Keratinocyte (primary cell): ENCODE data around the gene IDS. TPM values are rescaled to one million over a fixed set of nuclear protein-coding genes. Genes with fewer than 3 reads are reported as not detected.

Experiments
- DNase-seq: peaks from one replicate; pipeline ENCODE4 v3.0.0-alpha.2; 2011; ENCODE audit warnings: low read depth, missing footprints, low spot score
- FAIRE-seq: peaks from 2 replicates; lab custom pipeline; 2011; peaks lifted over from hg19 to GRCh38; lab: Jason Lieb, UNC
- H2AFZ ChIP-seq: 2 replicates; pipeline ENCODE4 v1.6.0; 2012; ENCODE audit warnings: low read length, control low read depth, inconsistent platforms; ENCODE audit not compliant: control insufficient read depth
- H3K27ac ChIP-seq: 2 replicates; pipeline ENCODE4 v1.5.1; 2011; ENCODE audit warnings: low read length; ENCODE audit not compliant: control insufficient read depth, insufficient read depth
- H3K27me3 ChIP-seq: 3 replicates; pipeline ENCODE4 v1.6.0; 2011; ENCODE audit warnings: low read length; ENCODE audit not compliant: control insufficient read depth, insufficient read depth; ENCODE audit errors: extremely low read depth
- H3K36me3 ChIP-seq, 2 experiments: 2 replicates in 1 of 2; 3 replicates in 1 of 2; pipeline ENCODE4 v1.5.1; 2011; ENCODE audit warnings: low read length in 2 of 2, mild to moderate bottlenecking in 1 of 2; ENCODE audit not compliant: control insufficient read depth in 2 of 2, insufficient read depth in 2 of 2; ENCODE audit errors: extremely low read depth in 1 of 2
- H3K4me1 ChIP-seq: 3 replicates; pipeline ENCODE4 v1.5.1; 2011; ENCODE audit warnings: low read length; ENCODE audit not compliant: control insufficient read depth, insufficient read depth; ENCODE audit errors: extremely low read depth
- H3K4me2 ChIP-seq: 3 replicates; pipeline ENCODE4 v1.6.0; 2011; ENCODE audit warnings: low read depth, low read length; ENCODE audit not compliant: control insufficient read depth, insufficient read depth; ENCODE audit errors: extremely low read depth
- H3K4me3 ChIP-seq, 3 experiments: fragments of 200-600 bp in 1 of 3; sonication (generic) in 1 of 3; 2 replicates in 2 of 3; 3 replicates in 1 of 3; pipeline ENCODE4 v1.5.1; 2011 to 2016; ENCODE audit warnings: low read length in 3 of 3, mild to moderate bottlenecking in 3 of 3, control low read depth in 2 of 3, inconsistent platforms in 1 of 3, low read depth in 1 of 3, mixed read lengths in 1 of 3, mixed run types in 1 of 3, moderate library complexity in 1 of 3; ENCODE audit not compliant: control insufficient read depth in 2 of 3, insufficient read depth in 2 of 3; ENCODE audit errors: extremely low read depth in 1 of 3
- H3K79me2 ChIP-seq: 2 replicates; pipeline ENCODE4 v1.6.0; 2012; ENCODE audit warnings: low read length; ENCODE audit not compliant: control insufficient read depth, insufficient read depth
- H3K9ac ChIP-seq: 3 replicates; pipeline ENCODE4 v1.6.0; 2011; ENCODE audit warnings: low read length; ENCODE audit not compliant: control insufficient read depth, insufficient read depth; ENCODE audit errors: extremely low read depth
- H3K9me1 ChIP-seq: 3 replicates; pipeline ENCODE4 v1.6.0; 2011; ENCODE audit warnings: low read length; ENCODE audit not compliant: control insufficient read depth, insufficient read depth; ENCODE audit errors: extremely low read depth
- H3K9me3 ChIP-seq: 2 replicates; pipeline ENCODE4 v1.5.1; 2012; ENCODE audit warnings: low read depth, low read length; ENCODE audit not compliant: control insufficient read depth
- H4K20me1 ChIP-seq: 3 replicates; pipeline ENCODE4 v1.6.0; 2011; ENCODE audit warnings: low read length; ENCODE audit not compliant: control insufficient read depth, insufficient read depth; ENCODE audit errors: extremely low read depth
- EZH2 ChIP-seq: IDR thresholded peaks from one replicate; pipeline ENCODE4 v1.6.1; 2012; ENCODE audit warnings: inconsistent platforms, mild to moderate bottlenecking, low read length, moderate library complexity
- dilution Hi-C: fragments of 300-500 bp; cut with MboI; formaldehyde crosslinking; loops from one replicate; pipeline ENCODE4 v1.7.0; 2020; ENCODE audit warnings: low sequenced_read_pairs; ENCODE audit not compliant: extremely low pct_ligation_motif_present
- polyA plus RNA-seq, 5 experiments: library from polyadenylated mRNA; depleted of rRNA in 3 of 5; stranded (reverse) in 3 of 5; stranded (forward) in 1 of 5; unstranded in 1 of 5; fragments of >200 nt; gene quantifications; 1 replicate in 1 of 5; 2 replicates in 3 of 5; 3 replicates in 1 of 5; pipeline versions ENCODE4 v1.2.1 to v1.2.3, GENCODE V29; 2011 to 2012; ENCODE audit warnings: missing spikeins in 2 of 5, low read depth in 1 of 5, low replicate concordance in 1 of 5
- TF ChIP-seq, protein P1 (sequence below), 3 experiments: IDR thresholded peaks in 1 of 3; conservative IDR thresholded peaks in 1 of 3; optimal IDR thresholded peaks in 1 of 3; 2 replicates in 2 of 3; 3 replicates in 1 of 3; pipeline versions ENCODE3 to v1.5.1; 2011; ENCODE audit warnings: low read length in 3 of 3, mild to moderate bottlenecking in 3 of 3, moderate library complexity in 2 of 3, control low read depth in 1 of 3, inconsistent platforms in 1 of 3; ENCODE audit not compliant: insufficient read depth in 2 of 3; ENCODE audit errors: extremely low read depth in 1 of 3

The IDS gene
- polyA plus RNA-seq, 1 donor (not counting 4 experiments of a cell fraction or from before 2014, with no cell fraction given) = 59.7 TPM

GRCh38 chrX:149461746-149462145, 43.4 kb downstream of the IDS start:
- H3K79me2 ChIP-seq = no peaks in the 10 kb centered on the region
- no peak overlapping the region for H2AFZ ChIP-seq
- no peaks in the 10 kb centered on the region for H3K36me3 ChIP-seq
- no peaks in the 10 kb centered on the region for H3K27me3 ChIP-seq
- H3K27ac ChIP-seq = no peak overlapping the region
- H3K4me2 ChIP-seq = no peak overlapping the region
- dilution Hi-C loops = no loop called here
- no peak overlapping the region for H3K9ac ChIP-seq
- no peaks in the 10 kb centered on the region for H3K9me3 ChIP-seq
- no peaks in the 10 kb centered on the region for H4K20me1 ChIP-seq
- FAIRE-seq (no peak), DNase-seq (no peak)
- no peaks in the 10 kb centered on the region for H3K9me1 ChIP-seq
- H3K4me1 ChIP-seq = no peaks in the 10 kb centered on the region
- TF ChIP-seq, protein P1, sequence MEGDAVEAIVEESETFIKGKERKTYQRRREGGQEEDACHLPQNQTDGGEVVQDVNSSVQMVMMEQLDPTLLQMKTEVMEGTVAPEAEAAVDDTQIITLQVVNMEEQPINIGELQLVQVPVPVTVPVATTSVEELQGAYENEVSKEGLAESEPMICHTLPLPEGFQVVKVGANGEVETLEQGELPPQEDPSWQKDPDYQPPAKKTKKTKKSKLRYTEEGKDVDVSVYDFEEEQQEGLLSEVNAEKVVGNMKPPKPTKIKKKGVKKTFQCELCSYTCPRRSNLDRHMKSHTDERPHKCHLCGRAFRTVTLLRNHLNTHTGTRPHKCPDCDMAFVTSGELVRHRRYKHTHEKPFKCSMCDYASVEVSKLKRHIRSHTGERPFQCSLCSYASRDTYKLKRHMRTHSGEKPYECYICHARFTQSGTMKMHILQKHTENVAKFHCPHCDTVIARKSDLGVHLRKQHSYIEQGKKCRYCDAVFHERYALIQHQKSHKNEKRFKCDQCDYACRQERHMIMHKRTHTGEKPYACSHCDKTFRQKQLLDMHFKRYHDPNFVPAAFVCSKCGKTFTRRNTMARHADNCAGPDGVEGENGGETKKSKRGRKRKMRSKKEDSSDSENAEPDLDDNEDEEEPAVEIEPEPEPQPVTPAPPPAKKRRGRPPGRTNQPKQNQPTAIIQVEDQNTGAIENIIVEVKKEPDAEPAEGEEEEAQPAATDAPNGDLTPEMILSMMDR (optimal IDR thresholded peaks at IDR 0.05 in 1 of 3, IDR thresholded peaks at IDR 0.05 in 1 of 3, conservative IDR thresholded peaks at IDR 0.05 in 1 of 3; ENCODE audit: extremely low read depth in 1 of 3, insufficient read depth in 2 of 3, low read length in 3 of 3) = no peak
- TF ChIP-seq EZH2 = no peak
- H3K4me3 ChIP-seq = no peak overlapping the region

DNA sequence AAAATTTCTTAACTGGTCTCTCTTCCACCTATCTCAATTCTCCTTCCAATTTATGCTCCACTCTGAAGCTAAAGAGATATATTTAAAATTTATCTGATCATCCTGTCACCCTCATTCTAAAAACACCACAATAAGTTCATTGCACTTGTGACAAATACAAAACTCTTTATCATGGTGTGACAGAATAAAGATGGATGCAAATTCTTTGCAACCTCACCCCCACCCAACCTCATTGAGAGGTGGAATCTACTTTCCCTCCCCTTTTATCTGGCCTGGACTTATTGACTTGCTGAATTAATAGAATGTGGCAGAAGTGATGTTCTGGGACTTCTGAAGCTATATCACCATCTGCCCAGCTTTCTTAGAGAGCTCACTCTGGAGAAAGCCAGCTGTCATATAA, 46.5 kb downstream of the IDS start:
- DNase-seq = no peak
- H3K36me3 ChIP-seq = no peaks in the 10 kb centered on the region
- H2AFZ ChIP-seq = no peak overlapping the region
- no peak for TF ChIP-seq EZH2
- TF ChIP-seq, protein P1 (optimal IDR thresholded peaks at IDR 0.05 in 1 of 3, IDR thresholded peaks at IDR 0.05 in 1 of 3, conservative IDR thresholded peaks at IDR 0.05 in 1 of 3; ENCODE audit: extremely low read depth in 1 of 3, insufficient read depth in 2 of 3, low read length in 3 of 3) = no peak
- H4K20me1 ChIP-seq = no peaks in the 10 kb centered on the region
- no peak overlapping the region for H3K27ac ChIP-seq
- no peaks in the 10 kb centered on the region for H3K27me3 ChIP-seq
- H3K9ac ChIP-seq = no peak overlapping the region
- no peak for FAIRE-seq
- no peak overlapping the region for H3K4me3 ChIP-seq
- no peaks in the 10 kb centered on the region for H3K4me1 ChIP-seq
- no peaks in the 10 kb centered on the region for H3K79me2 ChIP-seq
- dilution Hi-C loops = no loop called here
- H3K9me3 ChIP-seq = no peaks in the 10 kb centered on the region
- no peaks in the 10 kb centered on the region for H3K9me1 ChIP-seq
- no peak overlapping the region for H3K4me2 ChIP-seq
